ENCODE data around the gene SYNE1. TPM values are rescaled to one million over a fixed set of nuclear protein-coding genes. Genes with fewer than 3 reads are reported as not detected.
A peak's percentile ranks its signal among the peaks of the same experiment; 100 is the strongest.

SYNE1 gene
- total and polyA plus RNA-seq, 7 donors, result 7.2 to 203 (median 86.4) TPM

- no peak overlapping the region for H3K27ac ChIP-seq
- no peaks in the 10 kb centered on the region for H3K9me3 ChIP-seq
- H3K4me1 ChIP-seq, result peaks cover 0 to 6% (median 0%) of the 10 kb centered on the region in 4 donors
- DNase-seq, result no peak
- H3K27me3 ChIP-seq, result no peaks in the 10 kb centered on the region
- WGBS, 2 donors, result 45 to 65% methylated on average over 3 of the region's 3 CpGs
- H3K36me3 ChIP-seq, result peaks cover 5 to 56% (median 27%) of the 10 kb centered on the region in 4 donors
- intact Hi-C loops (cut with DNase I), result loop anchor here (5.0 to 10.0 kb wide), 2 partner anchors 360 to 447 kb away; no protein-coding TSS in a partner anchor
- TF ChIP-seq, protein P1, sequence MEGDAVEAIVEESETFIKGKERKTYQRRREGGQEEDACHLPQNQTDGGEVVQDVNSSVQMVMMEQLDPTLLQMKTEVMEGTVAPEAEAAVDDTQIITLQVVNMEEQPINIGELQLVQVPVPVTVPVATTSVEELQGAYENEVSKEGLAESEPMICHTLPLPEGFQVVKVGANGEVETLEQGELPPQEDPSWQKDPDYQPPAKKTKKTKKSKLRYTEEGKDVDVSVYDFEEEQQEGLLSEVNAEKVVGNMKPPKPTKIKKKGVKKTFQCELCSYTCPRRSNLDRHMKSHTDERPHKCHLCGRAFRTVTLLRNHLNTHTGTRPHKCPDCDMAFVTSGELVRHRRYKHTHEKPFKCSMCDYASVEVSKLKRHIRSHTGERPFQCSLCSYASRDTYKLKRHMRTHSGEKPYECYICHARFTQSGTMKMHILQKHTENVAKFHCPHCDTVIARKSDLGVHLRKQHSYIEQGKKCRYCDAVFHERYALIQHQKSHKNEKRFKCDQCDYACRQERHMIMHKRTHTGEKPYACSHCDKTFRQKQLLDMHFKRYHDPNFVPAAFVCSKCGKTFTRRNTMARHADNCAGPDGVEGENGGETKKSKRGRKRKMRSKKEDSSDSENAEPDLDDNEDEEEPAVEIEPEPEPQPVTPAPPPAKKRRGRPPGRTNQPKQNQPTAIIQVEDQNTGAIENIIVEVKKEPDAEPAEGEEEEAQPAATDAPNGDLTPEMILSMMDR (IDR thresholded peaks at IDR 0.05), result peak in 3 of 4 experiments; percentile 56 to 64 (median 57)
- no peak for TF ChIP-seq POLR2AphosphoS5 (IDR thresholded peaks at IDR 0.05)
- H3K4me3 ChIP-seq, result no peak overlapping the region
Observed at GRCh38 chr6:152124429-152125074, 512.6 kb downstream of the SYNE1 start.

GRCh38 chr6:152123076-152123475 lies 514.1 kb downstream of the SYNE1 start:
- TF ChIP-seq, protein P1 (IDR thresholded peaks at IDR 0.05), result no peak
- TF ChIP-seq EP300 (IDR thresholded peaks at IDR 0.05) (no peak), POLR2A (IDR thresholded peaks at IDR 0.05) (no peak), POLR2AphosphoS5 (IDR thresholded peaks at IDR 0.05) (no peak)
- Histone ChIP-seq H3K9me3 (no peaks in the 10 kb centered on the region), H3K4me3 (no peak overlapping the region), H3K36me3 (peaks cover 0 to 48% (median 21%) of the 10 kb centered on the region in 4 donors), H3K27me3 (no peaks in the 10 kb centered on the region), H3K4me1 (peaks cover 0 to 6% (median 0%) of the 10 kb centered on the region in 4 donors), H3K27ac (no peak overlapping the region)
- intact Hi-C loops (cut with DNase I), result loop anchor here (10.0 kb wide), 1 partner anchor 358 kb away; no protein-coding TSS in a partner anchor
- DNase-seq, result no peak
- 87 to 94% methylated on average over 3 of the region's 3 CpGs for whole genome bisulfite sequencing, 2 donors

DNA sequence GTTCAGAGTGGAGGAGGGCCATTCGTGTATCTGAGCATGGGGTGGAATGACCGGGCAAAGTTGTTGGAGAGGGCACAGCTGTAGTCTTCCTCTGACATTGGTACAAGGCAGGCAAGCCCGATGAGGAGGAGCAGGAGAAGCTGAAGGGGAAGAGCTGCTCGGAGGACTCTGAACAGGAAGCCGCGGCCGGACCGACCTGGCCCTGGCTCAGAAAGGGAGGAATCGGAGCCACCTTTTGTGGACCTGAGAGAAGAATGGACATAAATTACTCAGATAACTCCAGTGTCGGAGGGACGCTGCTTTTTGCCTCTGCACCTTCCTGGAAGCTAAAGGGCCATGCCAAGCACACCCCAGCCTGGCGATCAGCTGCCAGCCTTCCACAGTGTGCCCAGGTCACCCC lies 514.7 kb downstream of the SYNE1 start:
- WGBS, 2 donors, result 89 to 96% methylated on average over 12 of the region's 12 CpGs
- no peak for DNase-seq
- Histone ChIP-seq H3K27me3 (no peaks in the 10 kb centered on the region), H3K9me3 (no peaks in the 10 kb centered on the region), H3K4me1 (peaks cover 0 to 7% (median 2%) of the 10 kb centered on the region in 4 donors), H3K4me3 (no peak overlapping the region), H3K36me3 (peaks cover 0 to 42% (median 21%) of the 10 kb centered on the region in 4 donors), H3K27ac (no peak overlapping the region)
- TF ChIP-seq, protein P1 (IDR thresholded peaks at IDR 0.05), result no peak
- intact Hi-C loops (cut with DNase I), result loop anchor here (10.0 kb wide), 1 partner anchor 358 kb away; no protein-coding TSS in a partner anchor

DNA sequence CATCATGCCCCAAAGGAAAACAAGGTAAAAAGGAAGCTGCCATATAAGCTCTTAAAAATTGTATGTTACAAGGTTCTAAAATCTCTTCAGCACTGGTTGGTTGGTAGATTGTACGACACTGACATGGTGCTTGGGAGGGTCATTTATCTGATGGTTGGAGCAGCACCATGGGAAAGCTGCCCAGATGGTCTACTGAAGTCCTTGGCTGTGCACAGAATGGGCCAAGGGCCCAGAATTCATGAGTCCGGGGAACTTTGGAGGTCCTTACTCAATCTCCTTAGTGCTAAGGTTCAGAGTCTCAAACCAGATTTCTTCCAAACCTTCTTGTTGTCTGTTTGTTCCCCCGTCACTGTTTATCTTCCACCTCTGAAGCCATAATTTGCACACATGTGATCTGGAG lies 515.3 kb downstream of the SYNE1 start:
- H3K9me3 ChIP-seq, result no peaks in the 10 kb centered on the region
- WGBS, 2 donors, result 68 to 85% methylated on average over 3 of the region's 3 CpGs
- intact Hi-C loops (cut with DNase I), result loop anchor here (10.0 kb wide), 1 partner anchor 357 kb away; no protein-coding TSS in a partner anchor
- TF ChIP-seq POLR2A (IDR thresholded peaks at IDR 0.05), result no peak
- TF ChIP-seq, protein P1 (IDR thresholded peaks at IDR 0.05), result no peak
- TF ChIP-seq POLR2AphosphoS5 (IDR thresholded peaks at IDR 0.05), result no peak
- TF ChIP-seq EP300 (IDR thresholded peaks at IDR 0.05), result no peak
- no peak overlapping the region for H3K4me3 ChIP-seq
- peaks cover 0 to 9% (median 5%) of the 10 kb centered on the region in 4 donors for H3K4me1 ChIP-seq
- peaks cover 0 to 42% (median 21%) of the 10 kb centered on the region in 4 donors for H3K36me3 ChIP-seq
- DNase-seq, result no peak
- no peak overlapping the region for H3K27ac ChIP-seq
- no peaks in the 10 kb centered on the region for H3K27me3 ChIP-seq

Measured in sigmoid colon (tissue), 7 donors.